ENCODE results near the gene GYS1.

DNA sequence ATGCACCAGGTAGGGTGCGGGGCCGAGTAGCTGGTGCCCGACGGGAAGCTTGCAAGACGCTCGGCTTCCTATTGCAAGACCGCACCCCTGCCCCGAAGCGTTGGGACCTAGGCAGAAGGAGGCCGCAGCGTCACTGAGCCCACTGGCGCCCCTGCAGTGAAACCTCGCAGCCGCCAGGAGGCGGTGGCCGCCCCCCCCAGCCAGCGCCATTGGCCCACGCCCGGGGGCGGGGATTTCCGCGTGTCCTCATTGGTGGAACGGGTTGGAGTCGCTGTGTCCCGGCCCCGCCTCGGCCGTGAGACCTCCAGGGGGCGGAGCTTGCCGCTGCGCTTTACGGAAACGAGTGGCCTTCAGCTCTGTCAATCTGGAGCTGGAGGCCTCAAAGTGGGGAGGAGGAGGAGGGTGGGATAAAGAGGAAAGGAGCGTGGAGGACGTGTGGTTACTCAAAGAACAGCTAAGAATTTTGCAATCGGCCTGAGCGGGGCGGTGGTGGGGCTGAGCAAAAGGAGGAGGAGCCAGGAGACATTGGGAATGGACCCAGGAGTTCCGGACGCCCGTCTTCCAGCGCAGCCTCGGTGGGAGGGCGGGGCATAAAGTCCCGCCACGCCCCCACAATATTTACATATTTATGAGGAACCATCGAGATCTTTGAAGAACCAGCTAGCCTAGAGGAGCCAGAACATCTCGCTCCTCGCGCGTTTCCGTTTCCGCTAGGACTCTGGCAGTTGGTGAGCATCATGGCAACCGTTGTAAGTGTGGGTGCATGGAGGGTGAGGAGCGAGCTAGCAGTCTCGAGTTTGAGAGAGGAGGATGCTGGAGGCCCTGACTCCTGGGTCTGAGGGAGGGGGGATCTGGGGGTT, at the start of gene GYS1, which contains the start of gene RUVBL2:
- TF ChIP-seq ASH2L (IDR thresholded peaks at IDR 0.05; ENCODE audit: low read length): no peak
- TF ChIP-seq, protein P1, sequence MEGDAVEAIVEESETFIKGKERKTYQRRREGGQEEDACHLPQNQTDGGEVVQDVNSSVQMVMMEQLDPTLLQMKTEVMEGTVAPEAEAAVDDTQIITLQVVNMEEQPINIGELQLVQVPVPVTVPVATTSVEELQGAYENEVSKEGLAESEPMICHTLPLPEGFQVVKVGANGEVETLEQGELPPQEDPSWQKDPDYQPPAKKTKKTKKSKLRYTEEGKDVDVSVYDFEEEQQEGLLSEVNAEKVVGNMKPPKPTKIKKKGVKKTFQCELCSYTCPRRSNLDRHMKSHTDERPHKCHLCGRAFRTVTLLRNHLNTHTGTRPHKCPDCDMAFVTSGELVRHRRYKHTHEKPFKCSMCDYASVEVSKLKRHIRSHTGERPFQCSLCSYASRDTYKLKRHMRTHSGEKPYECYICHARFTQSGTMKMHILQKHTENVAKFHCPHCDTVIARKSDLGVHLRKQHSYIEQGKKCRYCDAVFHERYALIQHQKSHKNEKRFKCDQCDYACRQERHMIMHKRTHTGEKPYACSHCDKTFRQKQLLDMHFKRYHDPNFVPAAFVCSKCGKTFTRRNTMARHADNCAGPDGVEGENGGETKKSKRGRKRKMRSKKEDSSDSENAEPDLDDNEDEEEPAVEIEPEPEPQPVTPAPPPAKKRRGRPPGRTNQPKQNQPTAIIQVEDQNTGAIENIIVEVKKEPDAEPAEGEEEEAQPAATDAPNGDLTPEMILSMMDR (IDR thresholded peaks at IDR 0.05; ENCODE audit: control extremely low read depth in 1 of 3, insufficient read depth in 1 of 3, low read depth in 1 of 3, low read length in 3 of 3): peak; percentile 78 to 92 (median 88)

Data from H1 (cell line).